K562 (cell line): ENCODE results near the gene MT2A. TPM values are rescaled to one million over a fixed set of nuclear protein-coding genes. Genes with fewer than 3 reads are reported as not detected.

Experiments used
- ATAC-seq: fragments of 200-7000 bp; cut with Tn5 transposase; 3 replicates; pipeline ENCODE4 v1.9.1; 2020; ENCODE audit warnings: moderate library complexity
- BruUV-seq: library from RNA; stranded (reverse); fragments of 400-500 nt; replicated peaks from 2 replicates; lab custom pipeline; 2021; lab: Mats Ljungman, UMichigan
- CTCF ChIA-PET: fragments of 300-600 bp; formaldehyde crosslinking; extraction: SDS; loops from one replicate; lab custom pipeline; 2021; ENCODE audit warnings: low intra/inter-chr PET ratio; lab: Yijun Ruan, JAX
- POLR2A ChIA-PET: fragments of 300-600, 350-650 bp; sonication (Branson Sonifier 250); formaldehyde crosslinking; extraction: SDS; loops from one replicate; lab custom pipeline; 2021; ENCODE audit warnings: antibody characterized with exemption, inconsistent platforms; lab: Yijun Ruan, JAX
- DNase-seq, 4 experiments: peaks; one replicate each; pipeline versions ENCODE4 v3.0.0 to v3.0.0-alpha.2; 2011 to 2018; ENCODE audit warnings: low spot score in 3 of 4, mixed read lengths in 3 of 4; ENCODE audit errors: extremely low read depth in 1 of 4
- FAIRE-seq: peaks from 2 replicates; lab custom pipeline; 2011; peaks lifted over from hg19 to GRCh38; lab: Jason Lieb, UNC
- H2AFZ ChIP-seq: 2 replicates; pipeline ENCODE4 v1.6.0; 2011; ENCODE audit warnings: low read depth, low read length, control low read depth, inconsistent platforms
- H3K27ac ChIP-seq: fragments of 200-600 bp; 3 replicates; pipeline ENCODE4 v1.8.0; 2011; ENCODE audit warnings: low read depth, mild to moderate bottlenecking, control low read depth, inconsistent platforms, low read length, moderate library complexity, mixed read lengths; ENCODE audit errors: extremely low read depth
- H3K27me3 ChIP-seq, 2 experiments: fragments of 300-600 bp in 1 of 2; 2 replicates in 1 of 2; 3 replicates in 1 of 2; pipeline versions ENCODE4 v1.6.0 to v1.8.0; 2011; ENCODE audit warnings: inconsistent platforms in 2 of 2, low read length in 2 of 2, mild to moderate bottlenecking in 1 of 2, mixed read lengths in 1 of 2, moderate library complexity in 1 of 2; ENCODE audit not compliant: control insufficient read depth in 2 of 2, insufficient read depth in 2 of 2
- H3K36me3 ChIP-seq: fragments of 300-600 bp; 3 replicates; pipeline ENCODE4 v1.8.0; 2011; ENCODE audit warnings: mild to moderate bottlenecking, low read length, inconsistent platforms; ENCODE audit not compliant: control insufficient read depth, insufficient read depth
- H3K4me1 ChIP-seq, 2 experiments: fragments of 200-600 bp in 1 of 2; replicated peaks in 1 of 2; 2 replicates in 1 of 2; 3 replicates in 1 of 2; pipeline versions ENCODE4 v1.5.1 to v1.8.0; 2011; ENCODE audit warnings: inconsistent platforms in 2 of 2, low read length in 2 of 2, mild to moderate bottlenecking in 1 of 2, mixed read lengths in 1 of 2, moderate library complexity in 1 of 2; ENCODE audit not compliant: control insufficient read depth in 2 of 2, insufficient read depth in 2 of 2
- H3K4me2 ChIP-seq: 2 replicates; pipeline ENCODE4 v1.6.1; 2011; ENCODE audit warnings: low read length, control low read depth, inconsistent platforms, mixed read lengths; ENCODE audit not compliant: insufficient read depth
- H3K4me3 ChIP-seq: fragments of 200-600 bp; sonication (generic), shearing (Covaris generic); 2 replicates; pipeline ENCODE4 v1.5.1; 2016; ENCODE audit warnings: control low read depth, inconsistent platforms
- H3K79me2 ChIP-seq: fragments of 200-600 bp; 3 replicates; pipeline ENCODE4 v1.8.0; 2011; ENCODE audit warnings: low read length, inconsistent platforms; ENCODE audit not compliant: control insufficient read depth, insufficient read depth
- H3K9ac ChIP-seq, 2 experiments: 2 replicates each; pipeline versions ENCODE4 v1.6.0 to v1.6.1; 2011; ENCODE audit warnings: low read depth in 2 of 2, low read length in 2 of 2, control low read depth in 1 of 2, inconsistent platforms in 1 of 2, mild to moderate bottlenecking in 1 of 2, mixed read lengths in 1 of 2; ENCODE audit not compliant: insufficient read depth in 1 of 2
- H3K9me1 ChIP-seq: one replicate; pipeline ENCODE4 v1.6.0; 2011; ENCODE audit warnings: inconsistent platforms, mild to moderate bottlenecking, low read length, moderate library complexity; ENCODE audit not compliant: control insufficient read depth, insufficient read depth
- H3K9me3 ChIP-seq: replicated peaks from 2 replicates; pipeline ENCODE4 v1.5.1; 2011; ENCODE audit warnings: low read depth, low read length, inconsistent platforms; ENCODE audit not compliant: control insufficient read depth, insufficient read depth
- H4K20me1 ChIP-seq: replicated peaks from 2 replicates; pipeline ENCODE4 v1.6.1; 2011; ENCODE audit warnings: low read length, inconsistent platforms, mixed read lengths; ENCODE audit not compliant: control insufficient read depth, insufficient read depth
- BRD4 ChIP-seq: fragments of 200-600 bp; sonication (generic); IDR thresholded peaks from 2 replicates; pipeline ENCODE4 v1.6.1; 2017; ENCODE audit warnings: inconsistent platforms
- HLTF ChIP-seq: fragments of 450-650 bp; IDR thresholded peaks from 2 replicates; pipeline ENCODE4 v1.6.1; 2016
- IRF2 ChIP-seq: sonication (generic); formaldehyde crosslinking; IDR thresholded peaks from 2 replicates; pipeline ENCODE4 v1.8.1; 2022; ENCODE audit warnings: mild to moderate bottlenecking, missing genetic modification reagents
- KDM1A ChIP-seq, 2 experiments: fragments of 450-650 bp; IDR thresholded peaks; 2 replicates each; pipeline ENCODE4 v1.6.1; 2016; ENCODE audit warnings: mild to moderate bottlenecking in 2 of 2
- L3MBTL2 ChIP-seq: fragments of 450-650 bp; IDR thresholded peaks from 2 replicates; pipeline ENCODE4 v1.6.1; 2016; ENCODE audit warnings: mild to moderate bottlenecking, moderate library complexity
- MCM2 ChIP-seq: fragments of 450-650 bp; IDR thresholded peaks from 2 replicates; pipeline ENCODE4 v1.6.1; 2017; ENCODE audit warnings: low read depth, mild to moderate bottlenecking
- NRF1 ChIP-seq, 2 experiments: fragments of 450-650 bp; IDR thresholded peaks in 1 of 2; conservative IDR thresholded peaks in 1 of 2; 2 replicates each; pipeline ENCODE4 v1.6.1; 2014; ENCODE audit warnings: mild to moderate bottlenecking in 2 of 2
- SLC30A9 ChIP-seq: fragments of 250-450 bp; sonication (Bioruptor Pico); IDR thresholded peaks from 2 replicates; pipeline ENCODE4 v1.8.0; 2022; ENCODE audit warnings: mild to moderate bottlenecking, moderate library complexity
- TAF9B ChIP-seq: fragments of 450-650 bp; IDR thresholded peaks from 2 replicates; pipeline ENCODE4 v1.6.1; 2018; ENCODE audit warnings: mild to moderate bottlenecking; ENCODE audit not compliant: partially characterized antibody
- UBTF ChIP-seq, 2 experiments: IDR thresholded peaks; 2 replicates each; pipeline ENCODE4 v1.6.1; 2012; ENCODE audit warnings: improper control_type of control experiment in 2 of 2, low read depth in 2 of 2, low read length in 2 of 2, borderline replicate concordance in 1 of 2
- ZNF444 ChIP-seq: fragments of 250-450 bp; sonication (Bioruptor Pico); IDR thresholded peaks from 2 replicates; pipeline ENCODE4 v1.4.0; 2020; ENCODE audit warnings: mild to moderate bottlenecking, moderate library complexity
- WGBS: fragments of 100-300 bp; shearing (Covaris generic); methylation state at CpG from one replicate; pipeline ENCODE4 v1.1.6; 2016; ENCODE audit warnings: low coverage, mixed read lengths; ENCODE audit not compliant: insufficient coverage; ENCODE audit errors: missing lambda C conversion rate; 5-methylcytosine and 5-hydroxymethylcytosine counted together
- in situ Hi-C: fragments of 300-500 bp; cut with MboI; formaldehyde crosslinking; loops from 4 replicates; pipeline ENCODE4 v1.15.0; 2018; ENCODE audit warnings: inconsistent platforms, mixed read lengths
- intact Hi-C: fragments of 100-400 bp; cut with micrococcal nuclease; formaldehyde crosslinking; loops from 2 replicates; pipeline ENCODE4 v1.14.2; 2022
- polyA plus RNA-seq, 8 experiments: library from polyadenylated mRNA; depleted of rRNA in 4 of 8; stranded (reverse) in 5 of 8; unstranded in 3 of 8; fragments of >200 nt; fragmentation: Nextera tagmentation in 2 of 8; fragmentation: Illumina TruSeq in 1 of 8; extraction: Ambion mirVana in 2 of 8; extraction: Trizol in 1 of 8; gene quantifications; 2 replicates each; pipeline versions ENCODE4 v1.2.1 to v1.2.3, GENCODE V29; 2011 to 2014; ENCODE audit warnings: inconsistent platforms in 1 of 8, missing spikeins in 1 of 8
- total RNA-seq, 7 experiments: library from RNA; depleted of rRNA in 6 of 7; stranded (reverse); fragments of >200 nt in 6 of 7; fragmentation: Illumina TruSeq in 2 of 7; extraction: Trizol in 2 of 7; gene quantifications; 2 replicates each; pipeline versions ENCODE4 v1.2.1 to v1.2.3, GENCODE V29; 2011 to 2021; ENCODE audit warnings: low replicate concordance in 1 of 7

MT2A gene
- total and polyA plus RNA-seq, 9 of the 15 experiments (the other 6 are each of a cell fraction or from before 2014, with no cell fraction given), result 2.0 to 16.9 (median 8.5) TPM

GRCh38 chr16:56576585-56577299 lies 31.6 kb upstream of the MT2A start (continued):
- no peak for TF ChIP-seq ZNF444 (CRISPR knock-in tag)
- peak in 1 of 2 experiments; percentile 51; a peak in 1 of 4 replicates for TF ChIP-seq NRF1 (conservative IDR thresholded peaks at IDR 0.05 in 1 of 2, IDR thresholded peaks at IDR 0.05 in 1 of 2)
- peak; percentile 23; the same call in 1 of the 2 replicates for TF ChIP-seq L3MBTL2
- TF ChIP-seq IRF2 (CRISPR knock-in tag), result no peak
- 0 out of 4 replicates have a peak, but pooled peaks of 1 of the 2 experiments have one; percentile 22 for TF ChIP-seq KDM1A (IDR thresholded peaks at IDR 0.05)
- TF ChIP-seq MCM2, result no peak

GRCh38 chr16:56577300-56577625 lies 31.1 kb upstream of the MT2A start:
- no peaks in the 10 kb centered on the region for H4K20me1 ChIP-seq
- intact Hi-C loops, result loop anchor here (1.0 to 10.0 kb wide), 4 partner anchors 63 to 292 kb away; no protein-coding TSS in a partner anchor
- H3K27ac ChIP-seq, result no peak overlapping the region
- WGBS, result 7% methylated on average over 4 of the region's 4 CpGs
- FAIRE-seq (no peak), ATAC-seq (no peak)
- H3K4me3 ChIP-seq, result no peak overlapping the region
- H3K9ac ChIP-seq, result no peak overlapping the region
- no peak overlapping the region for H3K4me2 ChIP-seq
- H2AFZ ChIP-seq, result no peak overlapping the region
- CTCF ChIA-PET, result interaction anchor here (0.7 to 2.1 kb wide), 5 partner anchors 26 to 894 kb away, joined by 3 to 26 read pairs (median 3); no protein-coding TSS in a partner anchor
- no peaks in the 10 kb centered on the region for H3K9me1 ChIP-seq
- in situ Hi-C loops, result loop anchor here (5.0 kb wide), 1 partner anchor 125 kb away; no protein-coding TSS in a partner anchor
- TF ChIP-seq TAF9B (no peak), UBTF (IDR thresholded peaks at IDR 0.05; ENCODE audit: borderline replicate concordance in 1 of 2, low read depth in 2 of 2, low read length in 2 of 2) (no peak), HLTF (no peak), SLC30A9 (CRISPR knock-in tag) (no peak), BRD4 (no peak)
- TF ChIP-seq, all 486 proteins: peak for 0
- no TSS peak for BruUV-seq
- no peaks in the 10 kb centered on the region for H3K79me2 ChIP-seq
- no peaks in the 10 kb centered on the region for H3K36me3 ChIP-seq
- H3K27me3 ChIP-seq, result peaks cover 2 to 10% of the 10 kb centered on the region in 2 experiments; a peak in 4 of 5 replicates
- H3K9me3 ChIP-seq, result 0 out of 2 replicates have a peak, but pooled peaks cover 2% of the 10 kb centered on the region
- no peaks in the 10 kb centered on the region for H3K4me1 ChIP-seq
- DNase-seq, result no peak
- POLR2A ChIA-PET, result no interaction called here
